HG02759 (cell line): ENCODE data around the gene DOHH.

Experiments
- ATAC-seq: cut with Tn5 transposase; IDR thresholded peaks from one replicate; pipeline ENCODE4 v1.9.1; 2021; ENCODE audit warnings: mild to moderate bottlenecking, moderate library complexity; ENCODE audit not compliant: unreplicated experiment

Gene DOHH

DNA sequence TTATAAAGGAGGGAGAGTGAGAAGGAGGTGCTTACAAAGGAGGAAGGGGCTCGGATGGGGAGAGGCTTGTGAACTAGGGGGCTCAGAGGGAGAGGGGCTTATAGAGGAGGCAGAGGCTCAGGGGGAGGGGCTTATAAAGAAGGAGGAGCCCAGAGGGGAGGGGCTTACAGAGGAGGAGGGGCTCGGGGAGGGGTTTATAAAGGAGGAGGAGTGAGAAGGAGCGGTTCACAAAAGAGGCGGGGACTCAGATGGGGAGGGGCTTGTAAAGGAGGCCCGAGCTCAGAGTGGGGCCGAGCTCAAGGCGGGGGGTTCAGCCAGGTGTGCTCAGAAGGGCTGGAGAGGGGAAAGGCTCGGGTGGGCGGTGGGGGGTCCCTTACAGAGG, 20.6 kb downstream of the DOHH start:
- no peak for ATAC-seq

DNA sequence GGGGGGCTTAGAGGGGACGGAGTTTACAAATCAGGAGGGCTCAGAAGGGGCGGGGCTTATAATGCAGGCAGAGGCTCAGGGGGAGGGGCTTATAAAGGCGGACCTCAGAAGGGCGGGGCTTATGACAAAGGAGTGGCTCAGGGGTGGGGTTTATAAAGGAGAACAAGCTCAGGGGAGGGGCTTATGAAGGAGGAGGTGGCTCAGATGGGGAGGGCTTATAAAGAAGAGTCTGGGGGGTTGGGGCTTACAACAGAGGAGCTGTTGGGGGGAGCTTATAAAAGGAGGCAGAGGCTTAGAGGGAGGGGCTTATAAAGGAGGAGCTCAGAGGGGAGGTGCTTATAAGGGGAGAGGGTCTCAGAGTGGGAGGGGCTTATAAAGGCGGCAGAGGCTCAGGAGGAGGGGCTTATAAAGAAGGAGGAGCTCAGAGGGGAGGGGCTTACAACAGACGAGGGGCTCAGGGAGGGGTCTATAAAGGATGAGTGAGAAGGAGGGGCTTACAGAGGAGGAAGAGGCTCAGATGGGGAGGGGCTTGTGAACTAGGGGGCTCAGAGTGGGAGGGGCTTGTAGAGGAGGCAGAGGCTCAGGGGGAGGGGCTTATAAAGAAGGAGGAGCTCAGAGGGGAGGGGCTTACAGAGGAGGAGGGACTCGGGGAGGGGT, 21.2 kb downstream of the DOHH start:
- ATAC-seq, result no peak

DNA sequence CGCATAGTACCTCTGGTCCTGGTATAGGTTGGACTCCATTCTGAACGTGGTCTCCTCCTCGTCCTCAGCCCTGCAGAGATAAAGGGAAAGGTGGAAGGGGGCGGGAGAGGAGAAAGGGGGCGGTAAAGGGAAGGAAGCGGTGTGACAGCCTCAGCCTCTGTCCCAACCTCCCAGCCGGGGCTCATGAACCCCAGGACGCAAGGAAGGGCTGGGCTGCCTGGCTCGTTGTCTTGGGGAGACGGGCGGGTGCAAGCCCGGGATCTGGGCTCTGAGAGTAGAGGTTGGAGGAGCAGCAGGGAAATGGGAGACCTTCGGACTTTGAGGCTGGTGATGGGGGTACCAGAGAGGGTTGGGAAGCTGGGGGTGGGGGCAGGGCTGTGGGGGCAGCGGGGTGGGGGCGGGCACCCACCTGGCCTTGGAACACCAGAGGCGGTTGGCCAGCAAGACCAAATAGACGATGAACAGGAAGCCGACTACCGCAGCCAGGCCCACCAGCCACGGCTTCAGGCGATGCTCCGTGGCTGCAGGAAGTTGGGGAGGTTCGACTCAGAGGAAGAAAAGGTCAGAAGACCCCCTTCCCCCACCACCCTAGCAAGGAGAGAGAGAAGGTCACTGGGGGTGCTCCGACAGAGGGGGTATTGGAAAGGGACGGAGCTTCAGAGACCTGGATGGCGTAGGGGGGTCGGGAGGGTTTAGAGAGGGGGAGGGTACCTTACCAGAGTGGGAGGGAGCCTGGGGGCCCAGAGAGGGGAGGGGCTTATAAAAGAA, 21.9 kb downstream of the DOHH start:
- ATAC-seq, result no peak

DNA sequence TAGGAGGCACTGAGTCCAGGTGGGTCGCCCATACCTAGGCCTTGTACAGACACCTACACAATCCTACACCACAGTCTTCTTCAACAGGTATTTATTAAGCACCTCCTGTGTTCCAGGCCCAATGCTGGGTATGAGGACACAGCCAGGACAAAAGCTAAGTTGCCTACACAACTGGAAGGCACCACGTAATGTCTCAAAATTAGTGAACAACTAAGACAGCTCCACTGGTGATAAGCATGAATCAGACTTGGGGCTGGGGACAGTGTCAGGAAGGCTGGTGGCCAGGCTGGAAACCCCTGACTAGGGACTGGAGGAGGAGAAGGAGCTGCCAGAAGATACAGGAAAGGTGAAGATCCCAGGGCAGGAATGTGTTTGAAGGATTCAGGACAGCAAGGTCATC, 22.5 kb downstream of the DOHH start:
- no peak for ATAC-seq

DNA sequence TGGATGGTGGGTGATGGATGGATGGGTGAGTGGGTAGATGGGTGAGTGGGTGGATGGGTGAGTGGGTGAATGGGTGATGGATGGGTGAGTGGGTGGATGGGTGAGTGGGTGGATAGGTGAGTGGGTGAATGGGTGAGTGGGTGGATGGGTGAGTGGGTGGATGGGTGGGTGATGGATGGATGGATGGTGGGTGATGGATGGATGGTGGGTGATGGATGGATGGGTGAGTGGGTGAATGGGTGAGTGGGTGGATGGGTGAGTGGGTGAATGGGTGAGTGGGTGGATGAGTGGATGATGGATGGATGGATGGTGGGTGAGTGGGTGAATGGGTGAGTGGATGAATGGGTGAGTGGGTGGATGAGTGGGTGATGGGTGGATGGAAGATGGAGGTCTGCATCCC, 23.0 kb downstream of the DOHH start:
- ATAC-seq, result no peak

DNA sequence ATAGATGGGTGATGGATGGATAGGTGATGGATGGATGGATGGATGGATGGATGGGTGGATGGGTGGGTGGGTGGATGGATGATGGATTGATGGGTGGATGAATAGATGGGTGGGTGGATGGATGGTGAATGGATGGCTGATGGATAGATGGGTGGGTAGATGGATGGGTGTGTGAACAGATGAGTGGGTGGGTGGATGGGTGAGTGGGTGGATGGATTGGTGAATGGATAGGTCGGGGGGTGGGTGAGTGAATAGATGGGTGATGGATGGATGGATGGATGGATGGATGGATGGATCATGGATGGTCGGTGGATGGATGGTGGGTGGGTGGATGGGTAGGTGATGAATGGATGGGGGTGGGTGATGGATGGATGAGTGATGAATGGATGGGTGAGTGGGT, 23.6 kb downstream of the DOHH start:
- ATAC-seq, result no peak

DNA sequence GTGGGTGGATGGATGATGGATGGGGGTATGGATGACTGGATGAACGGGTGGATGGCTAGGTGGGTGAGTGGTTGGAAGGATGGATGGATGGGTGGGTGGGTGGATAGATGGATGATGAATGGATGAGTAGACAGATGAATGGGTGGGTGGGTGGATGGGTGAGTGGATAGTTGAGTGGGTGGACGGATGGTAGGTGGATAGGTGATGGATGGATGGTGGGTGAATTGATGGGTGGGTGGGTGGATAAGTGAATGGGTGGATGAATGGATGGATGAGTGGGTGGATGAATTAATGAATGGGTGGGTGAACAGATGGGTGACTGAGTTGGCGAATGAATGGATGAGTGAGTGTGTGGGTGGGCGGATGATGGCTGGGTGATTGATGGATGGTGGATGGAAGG, 25.0 kb downstream of the DOHH start:
- no peak for ATAC-seq

DNA sequence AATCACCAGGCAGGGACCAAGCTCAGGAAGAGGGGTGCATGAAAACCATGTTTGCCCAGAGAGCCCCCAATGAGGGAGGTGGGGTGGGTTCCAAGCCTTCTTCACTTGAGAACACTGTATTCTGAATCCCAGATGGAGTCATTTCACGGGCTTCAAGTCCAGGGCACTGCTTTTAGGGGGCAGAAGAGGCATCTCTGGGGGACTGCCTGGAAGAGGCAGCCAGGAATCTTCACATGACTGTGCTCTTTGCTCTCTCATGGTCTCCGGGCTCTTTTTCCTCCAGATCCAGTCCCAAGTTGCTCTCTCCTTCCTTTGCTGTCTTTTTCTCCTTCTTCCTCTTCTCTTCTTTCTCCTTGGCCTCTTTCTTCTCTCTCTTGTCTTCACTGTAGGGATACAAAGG, 25.9 kb downstream of the DOHH start:
- ATAC-seq, result no peak

DNA sequence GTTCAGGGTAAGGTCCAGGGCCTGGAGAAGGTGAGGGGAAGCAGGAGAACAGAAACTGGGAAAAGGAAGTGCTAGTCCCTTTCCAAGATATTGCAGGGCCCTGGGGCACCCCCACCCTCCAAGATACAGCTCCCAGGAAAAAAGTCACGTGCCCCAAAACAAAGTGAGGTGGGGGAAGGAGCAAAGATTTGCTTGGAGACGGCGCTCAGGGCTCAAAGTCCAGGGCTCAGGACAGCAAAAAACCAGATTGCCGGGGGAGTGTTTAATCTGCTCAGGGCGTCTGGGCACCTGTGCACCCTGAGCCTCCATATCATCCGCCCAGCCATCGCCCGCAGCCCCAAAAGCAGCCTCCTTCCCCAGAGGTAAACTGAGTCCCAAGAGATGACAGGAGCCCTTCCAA, 26.5 kb downstream of the DOHH start:
- ATAC-seq, result no peak

DNA sequence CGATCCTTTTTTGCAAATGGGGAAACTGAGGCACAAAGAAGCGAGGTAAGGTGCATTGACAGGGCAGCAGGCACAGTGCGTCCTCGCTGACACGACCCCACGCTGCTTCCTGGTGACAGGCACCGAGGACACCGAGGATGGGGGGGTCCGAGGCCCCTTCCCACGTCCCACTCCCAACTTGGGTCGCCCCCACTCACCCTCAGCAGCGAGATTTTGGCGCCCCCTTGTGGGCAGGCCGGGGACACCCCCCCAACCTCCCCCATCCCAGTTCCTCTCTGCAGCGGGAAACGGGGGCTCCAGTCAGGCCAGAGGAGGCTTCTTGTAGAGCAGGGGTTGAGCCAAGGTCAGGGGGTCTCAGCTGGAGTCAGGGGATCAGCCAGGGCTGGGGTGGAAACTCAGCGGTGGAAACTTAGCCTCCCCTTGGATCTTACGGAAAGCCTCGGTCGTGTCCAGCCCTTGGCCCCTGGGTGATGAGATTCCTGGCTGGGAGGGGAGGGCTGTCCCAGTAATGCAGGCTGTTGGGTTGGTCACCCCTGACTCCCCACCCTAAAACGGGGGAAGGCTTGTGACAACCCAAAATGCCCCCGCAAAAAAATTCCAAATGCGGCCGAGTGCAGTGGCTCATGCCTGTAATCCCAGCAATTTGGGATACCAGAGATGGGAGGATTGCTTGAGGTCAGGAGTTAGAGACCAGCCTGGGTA, 28.4 kb downstream of the DOHH start:
- ATAC-seq, result no peak

DNA sequence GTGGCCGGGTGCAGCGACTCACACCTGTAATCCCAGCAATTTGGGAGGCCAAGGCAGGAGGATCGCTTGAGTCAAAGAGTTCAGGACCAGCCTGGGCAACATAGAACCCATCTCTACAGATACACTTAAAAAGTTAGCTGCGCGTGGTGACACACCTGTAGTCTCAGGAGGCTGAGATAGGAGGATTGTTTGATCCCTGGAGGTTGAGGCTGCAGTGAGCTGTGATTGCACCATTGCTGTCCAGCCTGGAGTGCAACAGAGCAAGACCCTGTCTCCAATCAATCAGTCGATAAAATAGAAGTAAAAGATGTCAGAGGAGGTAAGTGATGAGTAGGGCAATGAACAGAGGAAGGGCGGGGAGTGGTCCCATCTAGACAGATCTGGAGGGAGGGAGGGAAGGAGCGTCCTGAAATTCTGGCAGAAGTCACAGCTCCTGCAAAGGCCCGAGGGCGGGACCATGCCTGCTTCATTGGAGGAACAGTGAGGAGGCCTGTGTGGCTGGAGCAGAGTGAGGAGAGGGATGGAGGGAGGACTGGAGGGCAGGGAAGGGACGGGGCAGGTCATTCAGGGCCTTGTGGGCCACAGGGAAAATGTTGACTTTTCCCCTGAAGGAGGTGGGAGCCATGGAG, 29.9 kb downstream of the DOHH start:
- no peak for ATAC-seq

DNA sequence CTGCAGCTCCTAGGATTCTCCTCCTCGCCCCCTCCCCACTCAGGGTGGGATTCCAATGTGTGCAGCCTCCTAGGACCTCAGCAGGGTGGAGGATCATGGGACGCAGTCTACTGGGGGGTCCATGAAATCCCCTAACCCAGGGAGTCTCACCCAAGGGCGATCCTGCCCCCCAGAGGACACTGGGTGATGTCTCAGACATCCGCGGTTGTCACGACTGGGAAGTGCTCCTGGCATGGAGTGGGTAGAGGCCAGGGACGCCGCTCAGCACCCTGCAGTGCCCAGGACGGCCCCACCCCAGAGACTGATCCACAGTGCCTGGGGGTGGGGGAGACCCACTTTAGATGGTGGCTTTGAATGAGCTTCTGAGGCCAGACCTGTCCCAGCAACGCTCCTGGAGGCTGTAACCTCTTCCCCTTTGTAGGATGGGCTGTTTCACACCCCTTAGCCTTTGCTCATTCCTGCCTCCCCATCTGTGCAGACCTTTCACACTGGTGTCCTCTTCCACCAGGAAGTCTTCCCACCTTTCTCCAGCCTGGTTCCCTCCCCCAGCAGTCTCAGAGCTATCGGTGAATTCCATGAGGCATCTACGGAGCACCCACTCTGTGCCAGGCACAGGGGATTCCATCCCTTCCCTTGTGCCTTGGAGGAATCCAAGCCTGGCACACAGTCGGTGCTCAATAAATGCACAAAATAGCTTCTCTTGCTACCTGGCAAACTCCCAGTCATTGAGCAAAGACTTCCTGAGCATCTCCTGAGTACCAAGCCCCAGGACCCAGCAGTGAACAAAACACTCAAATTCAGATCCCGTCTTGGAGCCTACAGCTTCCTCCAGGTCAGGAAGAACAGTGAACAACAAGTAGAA, 30.6 kb downstream of the DOHH start:
- no peak for ATAC-seq

DNA sequence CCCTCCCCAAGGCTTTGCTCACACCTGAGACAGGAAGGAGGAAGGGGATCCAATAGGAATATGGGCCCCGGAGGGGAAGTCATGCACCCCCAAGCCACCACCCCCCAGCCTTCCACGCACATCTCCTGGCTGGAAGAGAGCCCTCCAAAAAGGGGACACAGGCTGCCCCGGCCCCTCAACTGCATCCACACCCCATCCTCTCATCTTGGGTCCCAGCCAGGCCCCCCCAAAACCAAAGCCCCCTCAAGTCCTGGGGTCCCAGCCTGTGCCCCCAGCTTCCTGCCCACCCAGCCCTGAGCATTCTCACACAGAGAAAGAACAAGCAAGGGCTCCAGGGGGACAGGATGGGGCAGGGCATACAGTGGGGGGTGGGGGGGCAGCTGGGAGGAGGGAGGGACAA, 32.3 kb downstream of the DOHH start:
- no peak for ATAC-seq

DNA sequence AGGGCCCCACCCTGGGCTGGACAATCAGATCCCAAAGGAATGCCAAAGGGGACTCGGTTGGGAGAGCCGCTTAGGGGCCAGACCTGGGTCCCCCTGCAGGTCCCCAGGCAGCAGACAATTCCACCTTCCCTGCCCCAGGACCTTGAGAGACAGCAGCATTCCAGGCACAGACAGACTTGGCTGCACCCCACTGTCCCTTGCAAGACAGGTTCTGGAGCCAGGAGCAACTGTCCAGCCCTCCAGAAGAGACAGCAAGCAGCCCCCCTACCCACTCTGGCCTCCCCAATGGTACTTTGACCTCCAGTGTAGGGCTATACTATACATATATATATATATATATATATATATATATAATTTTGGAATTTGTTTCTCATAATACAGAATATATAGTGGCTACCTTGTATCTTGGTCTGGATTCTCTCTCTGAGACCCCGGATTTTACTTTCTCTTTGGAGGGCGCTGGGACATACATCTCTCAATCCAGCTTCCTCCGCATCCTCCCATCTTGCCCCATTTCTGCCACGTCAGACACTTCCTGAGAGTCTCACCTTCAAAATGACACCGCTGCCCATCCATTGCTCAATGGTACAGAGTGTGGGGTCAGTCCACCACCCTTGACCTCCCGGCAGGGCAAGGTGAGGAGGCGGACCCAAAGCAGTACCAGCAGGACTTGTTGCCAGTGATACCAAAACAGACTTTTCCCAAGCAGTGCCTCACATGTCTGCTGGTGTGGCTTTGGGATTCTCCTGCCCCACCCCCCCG, 32.9 kb downstream of the DOHH start:
- no peak for ATAC-seq

DNA sequence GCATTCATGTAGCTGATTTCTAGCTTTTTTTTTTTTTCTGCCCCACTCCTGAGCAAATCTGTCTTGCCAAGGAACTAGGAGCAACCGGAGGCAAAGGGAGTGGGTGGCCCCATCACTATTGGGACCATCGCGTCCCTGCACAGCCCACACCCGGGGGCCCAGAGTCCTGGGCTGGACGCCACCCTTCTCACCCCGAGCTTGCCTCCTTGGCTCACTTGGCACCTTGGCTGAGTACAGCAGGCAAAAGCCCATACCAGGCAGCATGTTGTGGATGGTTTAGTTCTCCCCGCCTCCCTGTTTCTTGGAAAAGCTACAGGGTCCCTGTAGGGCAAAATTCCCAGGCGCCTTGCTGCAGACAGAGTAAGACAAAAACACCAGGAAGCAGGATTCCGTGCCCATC, 33.8 kb downstream of the DOHH start:
- ATAC-seq, result no peak

DNA sequence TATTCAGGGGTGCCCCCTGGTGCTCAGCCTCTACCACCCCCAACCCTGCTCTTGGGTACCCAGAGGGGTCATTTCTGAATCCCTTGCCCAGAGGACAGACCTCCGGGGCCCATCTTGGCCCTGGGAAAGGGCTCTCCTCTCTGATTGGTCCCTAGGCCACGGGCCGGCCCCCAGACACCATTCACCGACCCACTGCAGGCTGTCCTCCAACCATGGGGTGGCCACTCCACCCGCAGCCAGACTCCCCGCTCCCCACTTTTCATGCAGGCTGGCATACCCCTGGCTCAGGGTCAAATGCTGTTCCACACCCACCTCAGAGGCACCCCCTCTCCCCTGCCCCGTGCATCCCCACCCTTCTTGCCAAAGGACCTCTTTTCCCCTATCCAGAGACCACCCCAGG, 34.9 kb downstream of the DOHH start:
- no peak for ATAC-seq

DNA sequence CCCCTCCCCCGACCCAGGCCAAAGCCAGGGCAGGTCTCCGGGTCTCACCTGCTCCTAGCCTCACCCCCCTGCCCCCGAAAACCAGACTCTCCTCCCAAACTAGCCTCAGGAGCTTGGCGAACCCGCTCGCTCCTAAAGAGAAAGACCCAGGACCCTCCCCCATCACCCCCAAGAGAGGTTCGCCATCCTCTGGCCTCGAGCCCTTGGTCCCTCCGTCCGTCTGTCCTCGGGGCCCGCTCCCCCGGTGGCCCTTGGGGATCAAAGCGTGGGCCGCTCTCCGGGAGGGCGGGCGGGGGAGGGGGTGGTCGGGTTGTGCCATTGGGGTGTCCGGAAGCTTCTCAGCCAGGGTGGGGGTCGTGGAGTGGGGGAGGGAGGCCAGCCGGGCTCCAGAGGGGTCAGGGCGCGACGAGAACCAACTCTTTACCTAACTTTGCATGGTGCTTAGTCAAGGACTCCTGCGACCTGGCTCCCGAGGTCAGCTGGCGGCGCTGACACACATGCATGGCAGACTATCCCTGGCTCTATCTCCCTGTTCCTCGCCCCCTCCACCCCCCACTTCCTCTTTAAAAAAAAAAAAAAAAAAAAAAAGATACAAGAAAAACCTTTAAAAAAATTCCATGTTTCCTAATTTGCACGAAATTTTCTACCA, 35.8 kb downstream of the DOHH start:
- no peak for ATAC-seq

DNA sequence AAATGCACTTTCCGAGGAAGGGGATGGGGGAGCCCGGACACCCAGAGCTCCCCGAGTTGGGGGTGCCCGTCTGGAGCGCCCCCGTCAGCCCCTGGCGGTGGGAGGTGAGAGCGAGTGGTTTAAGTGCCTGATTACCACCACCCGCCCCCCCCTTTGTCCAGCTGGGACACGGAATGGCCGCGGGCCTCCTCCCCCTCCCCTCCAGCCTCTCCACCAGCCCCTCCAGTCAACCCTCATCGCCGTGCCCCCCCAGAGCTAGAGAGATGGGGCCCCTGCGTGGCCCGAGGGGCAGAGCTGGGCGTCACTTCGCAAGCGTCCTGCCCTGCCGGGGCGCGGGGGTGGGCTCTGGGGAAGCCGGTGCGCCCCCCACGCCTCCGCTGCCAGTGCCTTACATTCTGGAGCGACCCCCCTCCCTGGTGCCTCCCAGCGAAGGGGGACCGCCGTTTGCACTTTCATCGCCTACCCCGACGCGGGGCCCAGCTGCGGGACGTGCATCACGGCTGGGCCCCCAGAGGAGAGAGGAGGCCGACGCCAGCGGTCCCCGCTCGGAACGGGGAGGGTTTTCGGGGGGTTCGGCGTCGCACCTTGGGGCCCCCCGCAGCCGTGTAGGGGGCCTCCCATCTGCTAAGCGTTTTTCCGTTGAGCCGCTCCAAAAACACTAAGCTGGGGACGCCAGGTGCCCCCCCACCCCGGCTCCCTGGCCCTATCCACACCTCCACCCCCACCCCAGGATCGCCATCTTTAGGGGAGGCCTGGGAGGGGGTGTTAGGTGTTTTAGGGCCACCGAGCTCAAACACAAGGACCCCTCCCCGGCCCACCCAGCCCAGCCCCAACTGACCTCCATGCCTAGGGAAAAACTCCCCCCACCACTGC, 36.5 kb downstream of the DOHH start:
- ATAC-seq, result no peak
